ENCODE measurements around the gene NFU1.

GRCh38 chr2:69387770-69388481 is 49.3 kb downstream of the NFU1 start:
- TF ChIP-seq, protein P1, sequence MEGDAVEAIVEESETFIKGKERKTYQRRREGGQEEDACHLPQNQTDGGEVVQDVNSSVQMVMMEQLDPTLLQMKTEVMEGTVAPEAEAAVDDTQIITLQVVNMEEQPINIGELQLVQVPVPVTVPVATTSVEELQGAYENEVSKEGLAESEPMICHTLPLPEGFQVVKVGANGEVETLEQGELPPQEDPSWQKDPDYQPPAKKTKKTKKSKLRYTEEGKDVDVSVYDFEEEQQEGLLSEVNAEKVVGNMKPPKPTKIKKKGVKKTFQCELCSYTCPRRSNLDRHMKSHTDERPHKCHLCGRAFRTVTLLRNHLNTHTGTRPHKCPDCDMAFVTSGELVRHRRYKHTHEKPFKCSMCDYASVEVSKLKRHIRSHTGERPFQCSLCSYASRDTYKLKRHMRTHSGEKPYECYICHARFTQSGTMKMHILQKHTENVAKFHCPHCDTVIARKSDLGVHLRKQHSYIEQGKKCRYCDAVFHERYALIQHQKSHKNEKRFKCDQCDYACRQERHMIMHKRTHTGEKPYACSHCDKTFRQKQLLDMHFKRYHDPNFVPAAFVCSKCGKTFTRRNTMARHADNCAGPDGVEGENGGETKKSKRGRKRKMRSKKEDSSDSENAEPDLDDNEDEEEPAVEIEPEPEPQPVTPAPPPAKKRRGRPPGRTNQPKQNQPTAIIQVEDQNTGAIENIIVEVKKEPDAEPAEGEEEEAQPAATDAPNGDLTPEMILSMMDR (IDR thresholded peaks at IDR 0.05; ENCODE audit: borderline replicate concordance, extremely low read depth, low read length, poor library complexity, severe bottlenecking), result no peak
- TF ChIP-seq EZH2 (IDR thresholded peaks at IDR 0.05; ENCODE audit: borderline replicate concordance, low read depth, low read length, severe bottlenecking), result no peak
